ENCODE data around the gene SULT1C4.

SULT1C4 gene

GRCh38 chr2:108377815-108378630 lies at the start of gene SULT1C4:
TSS of gene SULT1C4 (plus strand) at chr2:108377954. CDS start at chr2:108378338, 384 bp downstream.
- Histone ChIP-seq H3K27me3 (ENCODE audit: control insufficient read depth in 5 of 5, insufficient read depth in 4 of 5, low read length in 5 of 5) (no peaks in the 10 kb centered on the region), H3K4me3 (ENCODE audit: low read depth in 1 of 5, low read length in 5 of 5) (peak within 1 kb of the TSS; percentile 15 to 68 (median 63)), H3K36me3 (ENCODE audit: control insufficient read depth in 5 of 5, insufficient read depth in 5 of 5, low read length in 5 of 5) (no peaks in the 10 kb centered on the region), H3K9me3 (ENCODE audit: control insufficient read depth in 5 of 5, low read length in 5 of 5) (no peaks in the 10 kb centered on the region), H3K4me1 (ENCODE audit: control insufficient read depth in 5 of 5, insufficient read depth in 5 of 5, low read length in 5 of 5) (peaks cover 0 to 18% (median 12%) of the 10 kb centered on the region in 5 donors), H3K9ac (ENCODE audit: low read length in 5 of 5) (peak within 1 kb of the TSS in 4 of 5 donors; percentile 6 to 68 (median 44)), H3K27ac (ENCODE audit: low read depth, low read length) (peak within 1 kb of the TSS; percentile 44)

- H3K27me3 ChIP-seq (ENCODE audit: control insufficient read depth in 5 of 5, insufficient read depth in 4 of 5, low read length in 5 of 5): no peaks in the 10 kb centered on the region
Measured at GRCh38 chr2:108329771-108330170, 48.0 kb upstream of the SULT1C4 start.

GRCh38 chr2:108330979-108331378 lies 46.8 kb upstream of the SULT1C4 start:
- no peaks in the 10 kb centered on the region for H3K36me3 ChIP-seq (ENCODE audit: control insufficient read depth in 5 of 5, insufficient read depth in 5 of 5, low read length in 5 of 5)
- no peak overlapping the region for H3K27ac ChIP-seq (ENCODE audit: low read depth, low read length)
- no peak overlapping the region for H3K9ac ChIP-seq (ENCODE audit: low read length in 5 of 5)
- H3K4me1 ChIP-seq (ENCODE audit: control insufficient read depth in 5 of 5, insufficient read depth in 5 of 5, low read length in 5 of 5): peaks cover 0 to 9% (median 5%) of the 10 kb centered on the region in 5 donors
- no peaks in the 10 kb centered on the region for H3K27me3 ChIP-seq (ENCODE audit: control insufficient read depth in 5 of 5, insufficient read depth in 4 of 5, low read length in 5 of 5)
- H3K4me3 ChIP-seq (ENCODE audit: low read depth in 1 of 5, low read length in 5 of 5): no peak overlapping the region
- no peaks in the 10 kb centered on the region for H3K9me3 ChIP-seq (ENCODE audit: control insufficient read depth in 5 of 5, low read length in 5 of 5)

More at GRCh38 chr2:108329771-108330170, 48.0 kb upstream of the SULT1C4 start:
- Histone ChIP-seq H3K4me3 (ENCODE audit: low read depth in 1 of 5, low read length in 5 of 5) (no peak overlapping the region), H3K36me3 (ENCODE audit: control insufficient read depth in 5 of 5, insufficient read depth in 5 of 5, low read length in 5 of 5) (no peaks in the 10 kb centered on the region), H3K4me1 (ENCODE audit: control insufficient read depth in 5 of 5, insufficient read depth in 5 of 5, low read length in 5 of 5) (peaks cover 0 to 9% (median 5%) of the 10 kb centered on the region in 5 donors), H3K9ac (ENCODE audit: low read length in 5 of 5) (no peak overlapping the region), H3K9me3 (ENCODE audit: control insufficient read depth in 5 of 5, low read length in 5 of 5) (no peaks in the 10 kb centered on the region), H3K27ac (ENCODE audit: low read depth, low read length) (no peak overlapping the region)

GRCh38 chr2:108345951-108346350 lies 31.8 kb upstream of the SULT1C4 start:
- Histone ChIP-seq H3K27ac (ENCODE audit: low read depth, low read length) (no peak overlapping the region), H3K27me3 (ENCODE audit: control insufficient read depth in 5 of 5, insufficient read depth in 4 of 5, low read length in 5 of 5) (no peaks in the 10 kb centered on the region), H3K9me3 (ENCODE audit: control insufficient read depth in 5 of 5, low read length in 5 of 5) (no peaks in the 10 kb centered on the region), H3K9ac (ENCODE audit: low read length in 5 of 5) (no peak overlapping the region), H3K4me1 (ENCODE audit: control insufficient read depth in 5 of 5, insufficient read depth in 5 of 5, low read length in 5 of 5) (no peaks in the 10 kb centered on the region), H3K36me3 (ENCODE audit: control insufficient read depth in 5 of 5, insufficient read depth in 5 of 5, low read length in 5 of 5) (no peaks in the 10 kb centered on the region), H3K4me3 (ENCODE audit: low read depth in 1 of 5, low read length in 5 of 5) (no peak overlapping the region)

- Histone ChIP-seq H3K4me3 (ENCODE audit: low read depth in 1 of 5, low read length in 5 of 5) (no peak overlapping the region), H3K27me3 (ENCODE audit: control insufficient read depth in 5 of 5, insufficient read depth in 4 of 5, low read length in 5 of 5) (no peaks in the 10 kb centered on the region), H3K27ac (ENCODE audit: low read depth, low read length) (no peak overlapping the region), H3K9ac (ENCODE audit: low read length in 5 of 5) (no peak overlapping the region), H3K4me1 (ENCODE audit: control insufficient read depth in 5 of 5, insufficient read depth in 5 of 5, low read length in 5 of 5) (peaks cover 0 to 8% (median 0%) of the 10 kb centered on the region in 5 donors), H3K36me3 (ENCODE audit: control insufficient read depth in 5 of 5, insufficient read depth in 5 of 5, low read length in 5 of 5) (no peaks in the 10 kb centered on the region), H3K9me3 (ENCODE audit: control insufficient read depth in 5 of 5, low read length in 5 of 5) (no peaks in the 10 kb centered on the region)
Measured at GRCh38 chr2:108346827-108347226, 30.9 kb upstream of the SULT1C4 start.

GRCh38 chr2:108347786-108348185 lies 30.0 kb upstream of the SULT1C4 start:
- Histone ChIP-seq H3K4me3 (ENCODE audit: low read depth in 1 of 5, low read length in 5 of 5) (no peak overlapping the region), H3K9me3 (ENCODE audit: control insufficient read depth in 5 of 5, low read length in 5 of 5) (no peaks in the 10 kb centered on the region), H3K27ac (ENCODE audit: low read depth, low read length) (no peak overlapping the region), H3K4me1 (ENCODE audit: control insufficient read depth in 5 of 5, insufficient read depth in 5 of 5, low read length in 5 of 5) (peaks cover 0 to 13% (median 0%) of the 10 kb centered on the region in 5 donors), H3K9ac (ENCODE audit: low read length in 5 of 5) (no peak overlapping the region), H3K27me3 (ENCODE audit: control insufficient read depth in 5 of 5, insufficient read depth in 4 of 5, low read length in 5 of 5) (no peaks in the 10 kb centered on the region), H3K36me3 (ENCODE audit: control insufficient read depth in 5 of 5, insufficient read depth in 5 of 5, low read length in 5 of 5) (no peaks in the 10 kb centered on the region)

- H3K4me1 ChIP-seq (ENCODE audit: control insufficient read depth in 5 of 5, insufficient read depth in 5 of 5, low read length in 5 of 5): peaks cover 0 to 14% (median 0%) of the 10 kb centered on the region in 5 donors
- no peak overlapping the region for H3K27ac ChIP-seq (ENCODE audit: low read depth, low read length)
- no peak overlapping the region for H3K4me3 ChIP-seq (ENCODE audit: low read depth in 1 of 5, low read length in 5 of 5)
- H3K27me3 ChIP-seq (ENCODE audit: control insufficient read depth in 5 of 5, insufficient read depth in 4 of 5, low read length in 5 of 5): no peaks in the 10 kb centered on the region
- no peaks in the 10 kb centered on the region for H3K36me3 ChIP-seq (ENCODE audit: control insufficient read depth in 5 of 5, insufficient read depth in 5 of 5, low read length in 5 of 5)
- H3K9me3 ChIP-seq (ENCODE audit: control insufficient read depth in 5 of 5, low read length in 5 of 5): no peaks in the 10 kb centered on the region
- H3K9ac ChIP-seq (ENCODE audit: low read length in 5 of 5): no peak overlapping the region
Measured at GRCh38 chr2:108348816-108349570, 28.8 kb upstream of the SULT1C4 start.

- no peaks in the 10 kb centered on the region for H3K9me3 ChIP-seq (ENCODE audit: control insufficient read depth in 5 of 5, low read length in 5 of 5)
Measured at GRCh38 chr2:108349571-108349928, 28.2 kb upstream of the SULT1C4 start.

GRCh38 chr2:108351889-108352288 lies 25.9 kb upstream of the SULT1C4 start:
- Histone ChIP-seq H3K36me3 (ENCODE audit: control insufficient read depth in 5 of 5, insufficient read depth in 5 of 5, low read length in 5 of 5) (no peaks in the 10 kb centered on the region), H3K27me3 (ENCODE audit: control insufficient read depth in 5 of 5, insufficient read depth in 4 of 5, low read length in 5 of 5) (no peaks in the 10 kb centered on the region), H3K9ac (ENCODE audit: low read length in 5 of 5) (no peak overlapping the region), H3K9me3 (ENCODE audit: control insufficient read depth in 5 of 5, low read length in 5 of 5) (no peaks in the 10 kb centered on the region), H3K4me1 (ENCODE audit: control insufficient read depth in 5 of 5, insufficient read depth in 5 of 5, low read length in 5 of 5) (peaks cover 0 to 23% (median 2%) of the 10 kb centered on the region in 5 donors), H3K4me3 (ENCODE audit: low read depth in 1 of 5, low read length in 5 of 5) (no peak overlapping the region), H3K27ac (ENCODE audit: low read depth, low read length) (no peak overlapping the region)

More at GRCh38 chr2:108349571-108349928, 28.2 kb upstream of the SULT1C4 start:
- Histone ChIP-seq H3K27me3 (ENCODE audit: control insufficient read depth in 5 of 5, insufficient read depth in 4 of 5, low read length in 5 of 5) (no peaks in the 10 kb centered on the region), H3K4me3 (ENCODE audit: low read depth in 1 of 5, low read length in 5 of 5) (no peak overlapping the region), H3K9ac (ENCODE audit: low read length in 5 of 5) (no peak overlapping the region), H3K27ac (ENCODE audit: low read depth, low read length) (no peak overlapping the region), H3K36me3 (ENCODE audit: control insufficient read depth in 5 of 5, insufficient read depth in 5 of 5, low read length in 5 of 5) (no peaks in the 10 kb centered on the region), H3K4me1 (ENCODE audit: control insufficient read depth in 5 of 5, insufficient read depth in 5 of 5, low read length in 5 of 5) (peaks cover 0 to 20% (median 2%) of the 10 kb centered on the region in 5 donors)

- no peaks in the 10 kb centered on the region for H3K36me3 ChIP-seq (ENCODE audit: control insufficient read depth in 5 of 5, insufficient read depth in 5 of 5, low read length in 5 of 5)
- no peak overlapping the region for H3K27ac ChIP-seq (ENCODE audit: low read depth, low read length)
- H3K27me3 ChIP-seq (ENCODE audit: control insufficient read depth in 5 of 5, insufficient read depth in 4 of 5, low read length in 5 of 5): no peaks in the 10 kb centered on the region
- H3K9ac ChIP-seq (ENCODE audit: low read length in 5 of 5): no peak overlapping the region
- H3K4me3 ChIP-seq (ENCODE audit: low read depth in 1 of 5, low read length in 5 of 5): no peak overlapping the region
- no peaks in the 10 kb centered on the region for H3K9me3 ChIP-seq (ENCODE audit: control insufficient read depth in 5 of 5, low read length in 5 of 5)
- H3K4me1 ChIP-seq (ENCODE audit: control insufficient read depth in 5 of 5, insufficient read depth in 5 of 5, low read length in 5 of 5): peaks cover 0 to 23% (median 2%) of the 10 kb centered on the region in 5 donors
Measured at GRCh38 chr2:108354136-108354535, 23.6 kb upstream of the SULT1C4 start.
